Hindlimb muscle (tissue), 1 donor: ENCODE results near the gene PREB. TPM values are rescaled to one million over a fixed set of nuclear protein-coding genes. Genes with fewer than 3 reads are reported as not detected.
"Not testable (repeated sequence)": the region's sequence is repeated elsewhere in the genome, so short reads cannot be mapped to it uniquely, and the experiment has no call there.

Experiments used
- DNase-seq: peaks from one replicate; pipeline ENCODE4 v3.0.0-alpha.2; 2013
- polyA plus RNA-seq: library from polyadenylated mRNA; unstranded; fragments of 120-200 nt; gene quantifications from one replicate; pipeline ENCODE4 v1.2.1, GENCODE V29; 2013; ENCODE audit not compliant: insufficient read length

Gene PREB
- polyA plus RNA-seq, 1 donor: 35.1 TPM

GRCh38 chr2:27125104-27125503, 9.3 kb downstream of the PREB start:
- DNase-seq: no peak

GRCh38 chr2:27123302-27124150, 10.9 kb downstream of the PREB start, which contains the start of gene ABHD1:
Gene ABHD1 (plus strand): TSS chr2:27123815. CDS start chr2:27123949, 134 bp downstream.
- DNase-seq: no peak

DNA sequence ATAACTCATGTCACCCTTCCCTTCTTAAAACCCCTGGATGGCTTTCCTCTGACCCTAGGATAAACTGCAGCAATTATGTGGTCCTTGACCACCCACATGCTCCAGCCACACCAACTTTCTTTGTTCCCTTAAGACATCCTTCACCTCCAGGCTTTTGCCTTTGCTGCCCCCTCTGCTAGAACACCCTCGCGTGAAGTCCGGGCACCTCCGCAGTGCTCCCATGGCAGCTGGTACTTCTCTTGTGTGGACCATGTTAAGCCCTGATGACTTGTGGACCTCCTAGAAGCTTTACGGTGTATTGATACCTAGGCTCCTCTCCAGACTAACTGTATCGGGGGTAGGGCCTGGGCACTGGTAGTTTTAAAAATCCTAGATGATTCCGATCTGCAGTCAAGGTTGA, 11.6 kb downstream of the PREB start:
- DNase-seq: no peak

DNA sequence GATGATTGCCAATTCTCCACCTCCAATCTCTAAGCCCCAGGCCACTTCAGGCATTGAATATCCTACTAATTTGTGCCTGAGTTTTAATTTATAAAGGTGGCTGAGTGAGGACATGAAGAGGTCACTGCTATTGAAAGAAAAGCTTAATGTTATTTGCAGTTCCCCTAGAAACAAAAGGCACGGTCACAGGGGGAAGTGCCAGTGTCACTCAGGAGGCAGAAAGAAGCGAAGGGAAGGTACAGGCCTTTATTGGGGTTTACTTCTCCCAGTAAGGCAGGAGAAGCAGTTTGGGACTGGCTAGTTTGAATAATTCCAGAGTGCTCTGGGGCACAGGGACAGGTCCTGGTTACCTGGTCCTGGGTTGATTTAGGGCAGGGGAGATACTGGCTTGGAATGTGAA, 12.5 kb downstream of the PREB start:
- no peak for DNase-seq

GRCh38 chr2:27119330-27119670, 15.1 kb downstream of the PREB start:
- DNase-seq: not testable (repeated sequence)

DNA sequence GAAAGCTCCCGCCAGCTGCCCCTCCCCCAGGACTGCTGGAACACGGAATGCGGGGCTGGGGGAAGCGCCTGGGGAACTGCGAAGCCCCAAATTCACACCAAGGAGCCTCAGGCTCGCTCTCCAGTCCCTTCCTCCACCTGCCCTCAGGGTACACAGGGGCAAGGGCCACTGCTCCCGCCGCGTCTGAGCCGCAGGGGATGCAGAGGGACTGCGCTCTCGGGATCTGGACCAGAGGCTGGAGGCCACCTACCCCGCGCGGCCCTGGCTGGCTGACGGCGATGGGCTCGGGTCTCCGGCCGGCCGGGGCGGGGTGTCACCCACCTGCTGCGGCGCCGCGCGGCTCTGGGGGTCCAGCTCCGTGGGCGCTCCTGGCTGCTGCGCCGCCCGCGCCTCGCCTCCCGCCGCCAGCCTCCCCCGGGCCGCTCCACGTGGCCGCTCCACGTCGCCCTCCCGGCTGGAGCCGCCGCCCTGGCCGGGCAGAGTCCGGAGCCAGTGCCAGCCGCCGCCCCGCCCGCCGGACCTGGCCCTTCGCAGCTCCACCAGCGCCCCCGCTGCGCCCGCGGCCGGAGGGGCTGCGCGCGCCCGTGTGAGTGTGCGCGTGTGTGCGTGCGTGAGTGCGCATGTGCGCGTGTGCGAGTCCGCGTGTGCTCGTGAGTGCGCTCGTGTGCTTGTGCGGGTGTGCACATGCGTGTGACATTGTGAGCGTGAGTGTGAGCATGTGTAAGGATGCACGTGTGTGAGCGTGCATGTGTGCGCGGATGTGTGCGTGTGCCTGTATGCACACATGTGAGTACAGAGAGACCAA, 15.7 kb downstream of the PREB start, which contains the start of gene CGREF1:
Gene CGREF1, minus strand, starts transcription at position 604 of the 805 bp plus-strand sequence. CDS start 14,762 bp downstream, outside the sequence.
- DNase-seq: no peak

GRCh38 chr2:27117995-27118524, 16.4 kb downstream of the PREB start:
- no peak for DNase-seq

DNA sequence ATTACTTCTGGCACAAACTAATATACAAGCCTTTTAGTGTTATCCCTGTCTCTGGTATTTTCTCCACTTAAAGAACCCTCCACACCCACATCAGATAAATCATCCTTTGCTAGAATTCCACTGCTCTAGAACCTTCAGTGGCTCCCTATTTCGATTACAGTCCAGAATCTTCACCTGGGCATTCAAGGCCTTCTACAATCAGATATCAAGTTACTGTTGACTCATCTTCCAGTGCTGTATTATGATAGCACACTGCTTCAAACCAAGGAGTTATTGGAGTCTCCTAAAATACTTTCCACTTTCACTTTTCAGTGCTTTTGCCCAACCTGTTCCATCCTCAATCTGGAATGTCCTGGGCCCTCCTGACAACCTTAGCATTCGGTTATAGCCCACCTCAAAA, 18.9 kb downstream of the PREB start:
- no peak for DNase-seq

DNA sequence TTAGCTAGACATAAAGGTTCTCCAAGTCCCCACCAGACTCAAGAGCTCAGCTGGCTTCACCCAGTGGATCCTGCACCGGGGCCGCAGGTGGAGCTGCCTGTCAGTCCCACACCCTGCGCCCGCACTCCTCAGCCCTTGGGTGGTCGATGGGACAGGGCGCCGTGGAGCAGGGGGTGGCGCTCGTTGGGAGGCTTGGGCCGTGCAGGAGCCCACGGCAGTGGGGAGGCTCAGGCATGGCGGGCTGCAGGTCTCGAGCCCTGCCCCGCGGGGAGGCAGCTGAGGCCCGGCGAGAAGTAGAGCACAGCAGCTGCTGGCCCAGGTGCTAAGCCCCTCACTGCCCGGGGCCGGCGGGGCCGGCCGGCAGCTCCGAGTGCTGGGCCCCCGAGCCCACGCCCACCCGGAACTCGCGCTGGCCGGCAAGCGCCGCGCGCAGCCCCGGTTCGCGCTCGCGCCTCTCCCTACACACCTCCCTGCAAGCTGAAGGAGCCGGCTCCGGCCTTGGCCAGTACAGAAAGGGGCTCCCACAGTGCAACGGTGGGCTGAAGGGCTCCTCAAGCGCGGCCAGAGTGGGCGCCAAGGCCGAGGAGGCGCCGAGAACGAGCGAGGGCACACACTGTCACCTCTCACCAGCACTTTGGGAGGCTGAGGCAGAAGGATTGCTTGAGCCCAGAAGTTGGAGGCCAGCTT, 22.9 kb downstream of the PREB start:
- DNase-seq: not testable (repeated sequence)

GRCh38 chr2:27110603-27111352, 23.7 kb downstream of the PREB start:
- DNase-seq: not testable (repeated sequence)

GRCh38 chr2:27109083-27109482, 25.4 kb downstream of the PREB start:
- no peak for DNase-seq

DNA sequence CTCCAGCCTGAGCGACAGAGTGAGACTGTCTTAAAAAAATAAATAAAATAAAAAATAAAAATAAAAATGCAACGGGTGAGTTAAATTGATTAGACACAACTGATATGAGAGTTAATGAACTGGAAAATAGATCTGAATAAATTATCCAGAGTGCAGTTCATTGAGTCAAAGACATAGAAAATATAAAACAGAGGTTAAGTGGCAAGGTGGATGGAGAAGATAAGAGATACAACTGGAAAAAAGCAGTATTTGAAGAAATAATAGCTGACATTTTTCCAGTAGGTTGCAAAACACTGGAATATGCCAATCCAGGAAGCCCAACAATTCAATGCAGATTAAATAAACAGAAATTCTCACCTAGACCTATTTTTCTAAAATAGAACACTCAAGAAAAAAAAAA, 26.2 kb downstream of the PREB start:
- no peak for DNase-seq

- no peak for DNase-seq
Observed at GRCh38 chr2:27105981-27106380, 28.5 kb downstream of the PREB start.

DNA sequence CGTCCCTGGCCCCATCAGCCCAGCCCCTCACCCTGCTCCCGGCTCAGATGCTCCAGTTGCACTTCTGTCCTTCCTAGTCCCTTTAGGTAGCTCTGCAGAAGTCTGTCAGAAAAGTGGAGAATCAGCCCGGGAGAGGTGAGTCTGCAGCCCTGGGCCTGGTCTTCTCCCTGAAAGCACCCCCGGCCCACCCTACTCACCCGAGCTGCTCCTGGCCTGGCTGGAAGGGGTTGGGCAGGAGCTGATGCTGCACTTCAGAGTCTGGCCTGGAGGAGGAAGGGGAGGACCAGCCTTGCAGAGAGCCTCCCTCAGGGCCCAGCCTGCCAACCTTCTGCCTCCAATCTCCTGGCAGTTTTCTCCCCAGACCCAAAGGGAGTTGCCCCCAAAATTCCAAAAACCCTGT, 32.1 kb downstream of the PREB start:
- no peak for DNase-seq

GRCh38 chr2:27100036-27100435, 34.4 kb downstream of the PREB start:
- DNase-seq: no peak

DNA sequence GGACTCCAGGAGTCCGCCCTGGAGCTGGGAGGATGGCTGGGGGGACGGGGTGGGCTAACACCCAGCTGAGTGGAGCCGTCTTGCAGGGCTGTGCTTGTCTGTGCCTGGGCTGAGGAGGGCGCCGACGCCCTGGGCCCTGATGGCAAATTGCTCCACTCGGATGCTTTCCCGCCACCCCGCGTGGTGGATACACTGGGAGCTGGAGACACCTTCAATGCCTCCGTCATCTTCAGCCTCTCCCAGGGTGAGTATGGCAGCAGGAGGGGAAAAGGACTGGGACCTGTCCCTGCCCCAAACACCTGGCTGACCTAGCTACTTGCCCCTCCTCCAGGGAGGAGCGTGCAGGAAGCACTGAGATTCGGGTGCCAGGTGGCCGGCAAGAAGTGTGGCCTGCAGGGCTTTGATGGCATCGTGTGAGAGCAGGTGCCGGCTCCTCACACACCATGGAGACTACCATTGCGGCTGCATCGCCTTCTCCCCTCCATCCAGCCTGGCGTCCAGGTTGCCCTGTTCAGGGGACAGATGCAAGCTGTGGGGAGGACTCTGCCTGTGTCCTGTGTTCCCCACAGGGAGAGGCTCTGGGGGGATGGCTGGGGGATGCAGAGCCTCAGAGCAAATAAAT, 35.0 kb downstream of the PREB start:
- no peak for DNase-seq

- no peak for DNase-seq
Observed at GRCh38 chr2:27097341-27097740, 37.1 kb downstream of the PREB start.

- no peak for DNase-seq
Observed at GRCh38 chr2:27096748-27097297, 37.6 kb downstream of the PREB start.

- DNase-seq: peak; percentile 74
Observed at GRCh38 chr2:27095745-27096651, 38.4 kb downstream of the PREB start.

DNA sequence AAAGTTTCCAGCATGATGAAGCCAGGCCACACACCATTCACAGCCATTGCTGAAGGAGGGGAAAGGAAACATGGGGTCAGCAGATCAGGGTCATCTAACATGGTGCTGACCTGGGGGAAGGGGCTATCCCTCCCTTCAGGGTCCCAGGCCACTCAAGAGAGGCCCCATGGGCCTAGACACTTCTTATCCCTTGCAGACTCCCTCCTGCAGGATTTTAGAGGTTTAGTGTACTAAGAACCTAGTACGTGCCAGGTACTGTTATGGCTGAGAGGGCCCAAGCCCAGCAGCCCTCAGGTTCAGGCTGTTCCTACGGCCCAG, 39.0 kb downstream of the PREB start:
- DNase-seq: no peak
